ENCODE results near the gene RPS28.
"Not testable (repeated sequence)": the region's sequence is repeated elsewhere in the genome, so short reads cannot be mapped to it uniquely, and the experiment has no call there.

RPS28 gene

GRCh38 chr19:8320564-8321066 lies 681 bp upstream of the RPS28 start:
- peak; percentile 23 for DNase-seq

GRCh38 chr19:8321986-8322637 lies 816 bp downstream of the RPS28 start:
- peak; percentile 24 for DNase-seq

- DNase-seq = no peak
Measured at GRCh38 chr19:8322638-8322997, 1.3 kb downstream of the RPS28 start.

GRCh38 chr19:8323781-8324185 lies 2.5 kb downstream of the RPS28 start:
- DNase-seq = peak; percentile 28

- peak; percentile 32 for DNase-seq
Measured at GRCh38 chr19:8324186-8325050, 3.1 kb downstream of the RPS28 start.

- no peak for DNase-seq
Measured at GRCh38 chr19:8325454-8325853, 4.2 kb downstream of the RPS28 start.

GRCh38 chr19:8329996-8330395 lies 8.7 kb downstream of the RPS28 start:
- no peak for DNase-seq

GRCh38 chr19:8331263-8331845 lies 10.1 kb downstream of the RPS28 start:
- no peak for DNase-seq

- DNase-seq = no peak
Measured at GRCh38 chr19:8332976-8333766, 11.9 kb downstream of the RPS28 start.

- DNase-seq = no peak
Measured at GRCh38 chr19:8333767-8334457, 12.6 kb downstream of the RPS28 start.

- peak; percentile 55 for DNase-seq
Measured at GRCh38 chr19:8334458-8335342, 13.4 kb downstream of the RPS28 start.

GRCh38 chr19:8335343-8336071 lies 14.2 kb downstream of the RPS28 start:
- peak; percentile 44 for DNase-seq

- no peak for DNase-seq
Measured at GRCh38 chr19:8336072-8336569, 14.8 kb downstream of the RPS28 start.

GRCh38 chr19:8336660-8337059 lies 15.4 kb downstream of the RPS28 start:
- DNase-seq = no peak

- DNase-seq = no peak
Measured at GRCh38 chr19:8337728-8338127, 16.4 kb downstream of the RPS28 start.

- no peak for DNase-seq
Measured at GRCh38 chr19:8338835-8339234, 17.5 kb downstream of the RPS28 start.

GRCh38 chr19:8340341-8341096 lies 19.2 kb downstream of the RPS28 start:
- DNase-seq = no peak

GRCh38 chr19:8341504-8341903 lies 20.2 kb downstream of the RPS28 start:
- not testable (repeated sequence) for DNase-seq

GRCh38 chr19:8342316-8342683 lies 21.0 kb downstream of the RPS28 start:
- DNase-seq = no peak

All from activated CD4-positive, alpha-beta T cell treated with anti-CD3 and anti-CD28 coated beads, Interleukin-2, Interleukin-6, amounts not matched to agents 100 ng/mL and 50 ng/mL, durations not matched to agents 16 hours and 8 hours (primary cell).